GM23338 (cell line): ENCODE data around the gene GTF2H4. TPM values are rescaled to one million over a fixed set of nuclear protein-coding genes. Genes with fewer than 3 reads are reported as not detected.

ENCODE experiments used
- ATAC-seq: fragments of 200-7000 bp; cut with Tn5 transposase; 3 replicates; pipeline ENCODE4 v1.9.1; 2020
- DNase-seq: peaks from one replicate; pipeline ENCODE4 v3.0.0-alpha.2; 2015; ENCODE audit warnings: low spot score
- H2AFZ ChIP-seq: fragments of 200-600 bp; sonication (generic); 2 replicates; pipeline ENCODE4 v1.8.0; 2016; ENCODE audit warnings: antibody characterized with exemption, mild to moderate bottlenecking, moderate library complexity
- H3F3A ChIP-seq: fragments of 200-600 bp; sonication (generic); replicated peaks from 2 replicates; pipeline ENCODE4 v1.8.0; 2017; ENCODE audit warnings: antibody characterized with exemption, mixed run types, low read depth
- H3K27ac ChIP-seq: fragments of 200-600 bp; sonication (generic); 2 replicates; pipeline ENCODE4 v1.6.1; 2016; ENCODE audit warnings: low read depth
- H3K27me3 ChIP-seq: fragments of 200-600 bp; sonication (generic); 2 replicates; pipeline ENCODE4 v1.8.0; 2016; ENCODE audit warnings: mild to moderate bottlenecking, mixed run types, moderate library complexity; ENCODE audit not compliant: insufficient read depth
- H3K36me3 ChIP-seq: fragments of 200-600 bp; sonication (generic); 2 replicates; pipeline ENCODE4 v1.8.0; 2016; ENCODE audit warnings: mild to moderate bottlenecking; ENCODE audit not compliant: insufficient read depth
- H3K4me1 ChIP-seq: fragments of 200-600 bp; sonication (generic); 2 replicates; pipeline ENCODE4 v1.8.0; 2016; ENCODE audit warnings: mild to moderate bottlenecking, moderate library complexity; ENCODE audit not compliant: insufficient read depth
- H3K4me2 ChIP-seq: fragments of 200-600 bp; sonication (generic); 2 replicates; pipeline ENCODE4 v1.7.1; 2017; ENCODE audit warnings: mixed run types
- H3K4me3 ChIP-seq: fragments of 200-600 bp; sonication (generic); 2 replicates; pipeline ENCODE4 v1.6.1; 2016; ENCODE audit warnings: mixed run types
- H3K79me2 ChIP-seq: fragments of 200-600 bp; sonication (generic); replicated peaks from 2 replicates; pipeline ENCODE4 v1.8.0; 2017; ENCODE audit warnings: mild to moderate bottlenecking; ENCODE audit not compliant: insufficient read depth
- H3K9me2 ChIP-seq: fragments of 200-600 bp; sonication (generic); 2 replicates; pipeline ENCODE4 v1.8.0; 2017; ENCODE audit not compliant: insufficient read depth
- H4K20me1 ChIP-seq: fragments of 200-600 bp; sonication (generic); replicated peaks from 2 replicates; pipeline ENCODE4 v1.8.0; 2017; ENCODE audit warnings: mild to moderate bottlenecking; ENCODE audit not compliant: insufficient read depth
- H3K27ac Mint-ChIP-seq: 2 replicates; pipeline ENCODE4 v1.8.0; 2020; ENCODE audit warnings: inconsistent platforms, mild to moderate bottlenecking, moderate library complexity, mixed read lengths
- H3K27me3 Mint-ChIP-seq: 3 replicates; pipeline ENCODE4 v1.8.0; 2022; ENCODE audit warnings: low read depth, mild to moderate bottlenecking, moderate library complexity, mixed read lengths, inconsistent platforms; ENCODE audit not compliant: insufficient read depth, poor library complexity
- H3K36me3 Mint-ChIP-seq: 3 replicates; pipeline ENCODE4 v1.8.0; 2021; ENCODE audit warnings: low read depth, mild to moderate bottlenecking, inconsistent platforms, moderate library complexity, mixed read lengths
- H3K4me1 Mint-ChIP-seq: 3 replicates; pipeline ENCODE4 v1.8.0; 2020; ENCODE audit warnings: mild to moderate bottlenecking, inconsistent platforms, mixed read lengths
- H3K4me3 Mint-ChIP-seq: 3 replicates; pipeline ENCODE4 v1.8.0; 2021; ENCODE audit warnings: moderate library complexity, mild to moderate bottlenecking, inconsistent platforms, mixed read lengths
- H3K9me3 Mint-ChIP-seq: 3 replicates; pipeline ENCODE4 v1.8.0; 2020; ENCODE audit warnings: moderate library complexity, mild to moderate bottlenecking, inconsistent platforms, mixed read lengths
- CREB1 ChIP-seq: fragments of 250-450 bp; sonication (Bioruptor Pico); IDR thresholded peaks from 2 replicates; pipeline ENCODE4 v1.5.0; 2020; ENCODE audit warnings: low read depth, mild to moderate bottlenecking, moderate library complexity
- CTCF ChIP-seq, 2 experiments: fragments of 200-600 bp in 1 of 2; sonication (generic) in 1 of 2; conservative IDR thresholded peaks; 2 replicates each; pipeline versions ENCODE4 v1.5.1 to v1.6.1; 2016 to 2017; ENCODE audit warnings: antibody characterized with exemption in 2 of 2, low read depth in 2 of 2, mild to moderate bottlenecking in 2 of 2, moderate library complexity in 1 of 2
- EZH2 ChIP-seq: fragments of 200-600 bp; sonication (generic); IDR thresholded peaks from one replicate; pipeline ENCODE4 v1.8.0; 2017; ENCODE audit warnings: antibody characterized with exemption, mild to moderate bottlenecking, low read depth; ENCODE audit not compliant: unreplicated experiment
- EZH2phosphoT487 ChIP-seq: fragments of 200-600 bp; sonication (generic); IDR thresholded peaks from one replicate; pipeline ENCODE4 v1.8.1; 2018; ENCODE audit warnings: antibody characterized with exemption; ENCODE audit not compliant: unreplicated experiment
- JUNB ChIP-seq: IDR thresholded peaks from one replicate; pipeline ENCODE4 v1.6.1; 2016; ENCODE audit warnings: antibody characterized with exemption; ENCODE audit not compliant: unreplicated experiment
- NANOG ChIP-seq: IDR thresholded peaks from 2 replicates; pipeline ENCODE4 v1.6.1; 2016; ENCODE audit warnings: antibody characterized with exemption, borderline replicate concordance
- POLR2AphosphoS5 ChIP-seq: IDR thresholded peaks from 2 replicates; pipeline ENCODE4 v1.6.1; 2016; ENCODE audit warnings: antibody characterized with exemption, low read depth
- STAT1 ChIP-seq: IDR thresholded peaks from one replicate; pipeline ENCODE4 v1.6.1; 2016; ENCODE audit warnings: antibody characterized with exemption; ENCODE audit not compliant: unreplicated experiment
- ZNF114 ChIP-seq: fragments of 250-450 bp; sonication (Bioruptor Pico); IDR thresholded peaks from 2 replicates; pipeline ENCODE4 v1.5.0; 2020; ENCODE audit warnings: mild to moderate bottlenecking, moderate library complexity
- ZNF331 ChIP-seq: fragments of 250-450 bp; sonication (Bioruptor Pico); IDR thresholded peaks from 2 replicates; pipeline ENCODE4 v1.5.0; 2020; ENCODE audit warnings: low read depth, mild to moderate bottlenecking, moderate library complexity
- ZNF462 ChIP-seq: fragments of 250-450 bp; sonication (Bioruptor Pico); IDR thresholded peaks from 2 replicates; pipeline ENCODE4 v1.5.0; 2020; ENCODE audit warnings: mild to moderate bottlenecking, moderate library complexity
- polyA plus RNA-seq: library from polyadenylated mRNA; unstranded; fragments of >200 nt; fragmentation: Nextera tagmentation; extraction: Ambion mirVana; gene quantifications from 2 replicates; pipeline ENCODE4 v1.2.1, GENCODE V29; 2016
- total RNA-seq: library from RNA; depleted of rRNA; stranded (reverse); fragments of >200 nt; shearing (Covaris generic); gene quantifications from 2 replicates; pipeline ENCODE4 v1.2.3, GENCODE V29; 2014

GTF2H4 gene
- total and polyA plus RNA-seq, 2 experiments from 2014 or later: 14.8 to 32.6 TPM

GRCh38 chr6:30951907-30952469 is 44.0 kb downstream of the GTF2H4 start:
- H3K27ac Mint-ChIP-seq: no peak overlapping the region
- peaks cover 25% of the 10 kb centered on the region for H3K27me3 Mint-ChIP-seq
- peaks cover 4% of the 10 kb centered on the region; the same call in 1 of the 2 replicates for H3F3A ChIP-seq
- no peaks in the 10 kb centered on the region for H3K79me2 ChIP-seq
- no peak overlapping the region for H3K4me3 Mint-ChIP-seq
- H3K4me1 Mint-ChIP-seq: peaks cover 13% of the 10 kb centered on the region
- no peaks in the 10 kb centered on the region for H4K20me1 ChIP-seq
- TF ChIP-seq POLR2AphosphoS5 (no peak), STAT1 (no peak), ZNF114 (CRISPR knock-in tag) (no peak)
- DNase-seq (no peak), ATAC-seq (no peak)
- H3K9me2 ChIP-seq: 0 out of 2 replicates have a peak, but pooled peaks cover 19% of the 10 kb centered on the region
- peaks cover 25% of the 10 kb centered on the region for H3K27me3 ChIP-seq
- peaks cover 14% of the 10 kb centered on the region; the same call in 2 of the 3 replicates for H3K9me3 Mint-ChIP-seq
- no peaks in the 10 kb centered on the region for H3K36me3 ChIP-seq
- H2AFZ ChIP-seq: no peak overlapping the region
- no peaks in the 10 kb centered on the region for H3K36me3 Mint-ChIP-seq
- no peak overlapping the region for H3K4me3 ChIP-seq
- no peak overlapping the region for H3K27ac ChIP-seq
- H3K4me1 ChIP-seq: peaks cover 12% of the 10 kb centered on the region
- H3K4me2 ChIP-seq: no peak overlapping the region

- peaks cover 4% of the 10 kb centered on the region; the same call in 1 of the 2 replicates for H3F3A ChIP-seq
- Mint-ChIP-seq H3K4me1 (peaks cover 13% of the 10 kb centered on the region), H3K27ac (no peak overlapping the region), H3K9me3 (peaks cover 13% of the 10 kb centered on the region; the same call in 2 of the 3 replicates), H3K27me3 (peaks cover 32% of the 10 kb centered on the region), H3K4me3 (peak overlapping the region; percentile 65), H3K36me3 (no peaks in the 10 kb centered on the region)
- H3K4me3 ChIP-seq: peak overlapping the region; percentile 61
- 0 out of 2 replicates have a peak, but pooled peaks cover 9% of the 10 kb centered on the region for H3K9me2 ChIP-seq
- peak; percentile 24 for ATAC-seq
- DNase-seq: no peak
- H3K4me2 ChIP-seq: peak overlapping the region; percentile 82
- H3K27me3 ChIP-seq: peaks cover 35% of the 10 kb centered on the region
- H3K36me3 ChIP-seq: no peaks in the 10 kb centered on the region
- H2AFZ ChIP-seq: peak overlapping the region; percentile 99
- H3K27ac ChIP-seq: no peak overlapping the region
- no peaks in the 10 kb centered on the region for H4K20me1 ChIP-seq
- H3K79me2 ChIP-seq: no peaks in the 10 kb centered on the region
- H3K4me1 ChIP-seq: peaks cover 12% of the 10 kb centered on the region
- TF ChIP-seq JUNB (no peak), EZH2 (no peak), STAT1 (no peak), POLR2AphosphoS5 (no peak), NANOG (no peak), ZNF331 (CRISPR knock-in tag) (no peak), CREB1 (no peak), ZNF114 (CRISPR knock-in tag) (no peak), CTCF (conservative IDR thresholded peaks at IDR 0.05; ENCODE audit: low read depth in 2 of 2) (no peak), EZH2phosphoT487 (no peak), ZNF462 (CRISPR knock-in tag) (no peak)
These were observed 46.8 kb downstream of the GTF2H4 start for GRCh38 chr6:30954631-30955366.
